Neural cell (in vitro differentiated cells): ENCODE measurements around the gene VASN.

Experiments used
- MXI1 ChIP-seq: fragments of 450-650 bp; conservative IDR thresholded peaks from 2 replicates; pipeline ENCODE4 v1.6.1; 2014; ENCODE audit warnings: antibody characterized with exemption, mild to moderate bottlenecking; ENCODE audit not compliant: poor library complexity, severe bottlenecking
- SMC3 ChIP-seq: fragments of 450-650 bp; conservative IDR thresholded peaks from 2 replicates; pipeline ENCODE4 v1.6.1; 2014; ENCODE audit warnings: antibody characterized with exemption, mild to moderate bottlenecking, moderate library complexity; ENCODE audit not compliant: poor library complexity
- TF ChIP-seq, protein P1 (sequence below): fragments of 450-650 bp; IDR thresholded peaks from 2 replicates; pipeline ENCODE4 v1.5.1; 2014; ENCODE audit warnings: antibody characterized with exemption, mild to moderate bottlenecking, moderate library complexity; ENCODE audit not compliant: poor library complexity, severe bottlenecking

GRCh38 chr16:4347765-4348509, 23.7 kb upstream of the VASN start:
- TF ChIP-seq MXI1 = no peak
- TF ChIP-seq, protein P1, sequence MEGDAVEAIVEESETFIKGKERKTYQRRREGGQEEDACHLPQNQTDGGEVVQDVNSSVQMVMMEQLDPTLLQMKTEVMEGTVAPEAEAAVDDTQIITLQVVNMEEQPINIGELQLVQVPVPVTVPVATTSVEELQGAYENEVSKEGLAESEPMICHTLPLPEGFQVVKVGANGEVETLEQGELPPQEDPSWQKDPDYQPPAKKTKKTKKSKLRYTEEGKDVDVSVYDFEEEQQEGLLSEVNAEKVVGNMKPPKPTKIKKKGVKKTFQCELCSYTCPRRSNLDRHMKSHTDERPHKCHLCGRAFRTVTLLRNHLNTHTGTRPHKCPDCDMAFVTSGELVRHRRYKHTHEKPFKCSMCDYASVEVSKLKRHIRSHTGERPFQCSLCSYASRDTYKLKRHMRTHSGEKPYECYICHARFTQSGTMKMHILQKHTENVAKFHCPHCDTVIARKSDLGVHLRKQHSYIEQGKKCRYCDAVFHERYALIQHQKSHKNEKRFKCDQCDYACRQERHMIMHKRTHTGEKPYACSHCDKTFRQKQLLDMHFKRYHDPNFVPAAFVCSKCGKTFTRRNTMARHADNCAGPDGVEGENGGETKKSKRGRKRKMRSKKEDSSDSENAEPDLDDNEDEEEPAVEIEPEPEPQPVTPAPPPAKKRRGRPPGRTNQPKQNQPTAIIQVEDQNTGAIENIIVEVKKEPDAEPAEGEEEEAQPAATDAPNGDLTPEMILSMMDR = no peak
- TF ChIP-seq SMC3 = no peak
